Neural cell (in vitro differentiated cells): ENCODE measurements around the gene PRKG1. TPM values are rescaled to one million over a fixed set of nuclear protein-coding genes. Genes with fewer than 3 reads are reported as not detected.

Experiments
- H2AFZ ChIP-seq: fragments of 200-600, 300-800 bp; sonication (generic), shearing (Covaris generic); 2 replicates; pipeline ENCODE4 v1.6.0; 2014; ENCODE audit warnings: low read depth, mild to moderate bottlenecking, antibody characterized with exemption, low read length, moderate library complexity
- H3F3A ChIP-seq: fragments of 200-600 bp; shearing (Covaris generic); 2 replicates; pipeline ENCODE4 v1.6.1; 2016; ENCODE audit warnings: mild to moderate bottlenecking, moderate library complexity, mixed read lengths, antibody characterized with exemption, low read length; ENCODE audit not compliant: insufficient read depth, poor library complexity, severe bottlenecking
- H3K27ac ChIP-seq: fragments of 200-600, 300-800 bp; sonication (generic), shearing (Covaris generic); 2 replicates; pipeline ENCODE4 v1.5.1; 2014; ENCODE audit warnings: mild to moderate bottlenecking, low read length, moderate library complexity
- H3K27me3 ChIP-seq: fragments of 300-800, 200-600 bp; sonication (generic), shearing (Covaris generic); 2 replicates; pipeline ENCODE4 v1.6.0; 2014; ENCODE audit warnings: mild to moderate bottlenecking, low read depth, low read length, moderate library complexity; ENCODE audit not compliant: insufficient read depth
- H3K36me3 ChIP-seq: fragments of 300-800, 200-600 bp; sonication (generic), shearing (Covaris generic); 2 replicates; pipeline ENCODE4 v1.5.1; 2014; ENCODE audit warnings: mild to moderate bottlenecking, antibody characterized with exemption, low read length, moderate library complexity; ENCODE audit not compliant: insufficient read depth
- H3K4me2 ChIP-seq: fragments of 300-800, 200-600 bp; sonication (generic), shearing (Covaris generic); 2 replicates; pipeline ENCODE4 v1.6.0; 2014; ENCODE audit warnings: mild to moderate bottlenecking, low read length
- H3K4me3 ChIP-seq: fragments of 300-800, 200-600 bp; sonication (generic), shearing (Covaris generic); 2 replicates; pipeline ENCODE4 v1.5.1; 2014; ENCODE audit warnings: mild to moderate bottlenecking, low read length, moderate library complexity
- H3K79me2 ChIP-seq: fragments of 200-600 bp; shearing (Covaris generic); replicated peaks from 2 replicates; pipeline ENCODE4 v1.6.0; 2014; ENCODE audit warnings: mild to moderate bottlenecking, low read length, moderate library complexity; ENCODE audit not compliant: insufficient read depth
- H3K9ac ChIP-seq: fragments of 300-800, 200-600 bp; sonication (generic), shearing (Covaris generic); 2 replicates; pipeline ENCODE4 v1.6.1; 2016; ENCODE audit warnings: mild to moderate bottlenecking, low read length, mixed read lengths
- H3K9me2 ChIP-seq: fragments of 200-600 bp; shearing (Covaris generic); 2 replicates; pipeline ENCODE4 v1.6.1; 2016; ENCODE audit warnings: mild to moderate bottlenecking, low read length, mixed read lengths; ENCODE audit not compliant: insufficient read depth
- H3K9me3 ChIP-seq: fragments of 200-600, 300-800 bp; sonication (generic), shearing (Covaris generic); 2 replicates; pipeline ENCODE4 v1.6.1; 2016; ENCODE audit warnings: mild to moderate bottlenecking, mixed run types, low read length, moderate library complexity, mixed read lengths
- H4K20me1 ChIP-seq: fragments of 200-600 bp; shearing (Covaris generic); 2 replicates; pipeline ENCODE4 v1.6.1; 2016; ENCODE audit warnings: mild to moderate bottlenecking, mixed run types; ENCODE audit not compliant: insufficient read depth
- CTCF ChIP-seq: fragments of 450-650 bp; IDR thresholded peaks from 2 replicates; pipeline ENCODE4 v1.5.1; 2014; ENCODE audit warnings: antibody characterized with exemption, mild to moderate bottlenecking, moderate library complexity; ENCODE audit not compliant: poor library complexity, severe bottlenecking
- EP300 ChIP-seq: fragments of 450-650 bp; conservative IDR thresholded peaks from 2 replicates; pipeline ENCODE4 v1.6.1; 2014; ENCODE audit warnings: antibody characterized with exemption, mild to moderate bottlenecking, moderate library complexity; ENCODE audit not compliant: poor library complexity, severe bottlenecking
- EZH2 ChIP-seq: fragments of 200-600, 300-800 bp; shearing (Covaris generic), sonication (generic); IDR thresholded peaks from 2 replicates; pipeline ENCODE4 v1.6.1; 2014; ENCODE audit warnings: antibody characterized with exemption, low read length, borderline replicate concordance, mild to moderate bottlenecking; ENCODE audit not compliant: insufficient read depth, poor library complexity, severe bottlenecking
- MXI1 ChIP-seq: fragments of 450-650 bp; conservative IDR thresholded peaks from 2 replicates; pipeline ENCODE4 v1.6.1; 2014; ENCODE audit warnings: antibody characterized with exemption, mild to moderate bottlenecking; ENCODE audit not compliant: poor library complexity, severe bottlenecking
- POLR2AphosphoS5 ChIP-seq: IDR thresholded peaks from 2 replicates; pipeline ENCODE4 v1.6.1; 2012
- RAD21 ChIP-seq: fragments of 450-650 bp; conservative IDR thresholded peaks from 2 replicates; pipeline ENCODE4 v1.6.1; 2014; ENCODE audit warnings: antibody characterized with exemption, mild to moderate bottlenecking, moderate library complexity
- REST ChIP-seq: IDR thresholded peaks from 2 replicates; pipeline ENCODE4 v1.6.1; 2012; ENCODE audit warnings: borderline replicate concordance
- SMC3 ChIP-seq: fragments of 450-650 bp; conservative IDR thresholded peaks from 2 replicates; pipeline ENCODE4 v1.6.1; 2014; ENCODE audit warnings: antibody characterized with exemption, mild to moderate bottlenecking, moderate library complexity; ENCODE audit not compliant: poor library complexity
- TAF1 ChIP-seq: IDR thresholded peaks from 2 replicates; pipeline ENCODE4 v1.6.1; 2012; ENCODE audit warnings: low read depth
- polyA plus RNA-seq: library from polyadenylated mRNA; depleted of rRNA; stranded (reverse); fragments of >200 nt; gene quantifications from 2 replicates; pipeline ENCODE4 v1.2.3, GENCODE V29; 2014

Gene PRKG1
- polyA plus RNA-seq, 1 donor from 2014 or later, result 2.2 TPM

DNA sequence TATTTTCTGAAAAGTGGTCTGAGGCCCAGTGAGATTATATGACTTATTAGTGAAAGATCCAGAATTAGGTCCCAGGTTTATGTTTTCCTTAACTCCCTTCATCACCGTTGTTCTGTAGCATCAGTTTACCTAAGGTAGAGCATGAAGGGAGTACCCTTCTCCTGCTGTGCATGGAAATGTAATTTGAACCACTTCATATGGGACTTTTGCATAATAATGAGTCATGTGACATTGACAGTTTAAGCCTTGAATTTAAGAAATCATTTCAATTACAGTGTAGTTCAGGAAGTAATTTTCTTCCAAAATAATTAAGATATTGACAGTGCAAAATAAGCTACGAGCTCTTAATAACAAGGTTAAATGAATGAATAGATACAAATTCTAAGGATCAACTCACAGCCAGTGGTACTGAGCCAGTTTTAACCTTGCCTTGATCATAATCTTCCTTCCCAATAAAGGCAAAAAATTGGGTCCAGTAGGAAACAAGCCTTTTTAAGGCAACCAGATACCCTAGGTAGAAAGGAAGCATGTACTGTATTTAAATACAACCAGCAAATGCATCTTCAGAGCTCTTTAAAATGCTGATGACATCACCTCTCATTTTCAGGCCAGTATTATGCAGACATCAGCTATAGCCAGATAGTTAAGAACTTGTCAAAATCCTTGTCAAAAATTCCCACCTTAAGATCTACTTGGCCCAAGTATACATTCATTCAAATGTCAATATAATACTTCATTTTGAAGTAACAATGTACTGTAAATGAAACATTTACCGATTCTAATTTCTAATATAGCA, 1191.0 kb downstream of the PRKG1 start:
- H4K20me1 ChIP-seq, result no peaks in the 10 kb centered on the region
- H3K27me3 ChIP-seq, result no peaks in the 10 kb centered on the region
- no peak overlapping the region for H3K9ac ChIP-seq
- H3F3A ChIP-seq, result no peaks in the 10 kb centered on the region
- H3K9me2 ChIP-seq, result no peaks in the 10 kb centered on the region
- H3K4me2 ChIP-seq, result no peak overlapping the region
- H2AFZ ChIP-seq, result no peak overlapping the region
- no peak overlapping the region for H3K4me3 ChIP-seq
- H3K9me3 ChIP-seq, result no peaks in the 10 kb centered on the region
- TF ChIP-seq EP300 (no peak), MXI1 (no peak), POLR2AphosphoS5 (no peak), CTCF (no peak), REST (no peak), TAF1 (no peak), EZH2 (no peak), SMC3 (no peak), RAD21 (no peak)
- no peaks in the 10 kb centered on the region for H3K36me3 ChIP-seq
- no peak overlapping the region for H3K27ac ChIP-seq
- H3K79me2 ChIP-seq, result no peaks in the 10 kb centered on the region

GRCh38 chr10:52266858-52267257, 1192.6 kb downstream of the PRKG1 start:
- no peak overlapping the region for H3K27ac ChIP-seq
- H3K9ac ChIP-seq, result no peak overlapping the region
- H3K9me2 ChIP-seq, result no peaks in the 10 kb centered on the region
- H2AFZ ChIP-seq, result no peak overlapping the region
- H3F3A ChIP-seq, result no peaks in the 10 kb centered on the region
- no peak overlapping the region for H3K4me3 ChIP-seq
- no peak for TF ChIP-seq EP300
- no peak for TF ChIP-seq EZH2
- no peak for TF ChIP-seq MXI1
- no peak for TF ChIP-seq SMC3
- no peak for TF ChIP-seq TAF1
- no peak for TF ChIP-seq REST
- no peak for TF ChIP-seq POLR2AphosphoS5
- TF ChIP-seq RAD21, result no peak
- no peak for TF ChIP-seq CTCF
- H4K20me1 ChIP-seq, result no peaks in the 10 kb centered on the region
- H3K4me2 ChIP-seq, result no peak overlapping the region
- H3K27me3 ChIP-seq, result no peaks in the 10 kb centered on the region
- no peaks in the 10 kb centered on the region for H3K9me3 ChIP-seq
- no peaks in the 10 kb centered on the region for H3K36me3 ChIP-seq
- no peaks in the 10 kb centered on the region for H3K79me2 ChIP-seq
